ENCODE measurements around the gene TRAPPC5. TPM values are rescaled to one million over a fixed set of nuclear protein-coding genes. Genes with fewer than 3 reads are reported as not detected.
"Not testable (repeated sequence)": the region's sequence is repeated elsewhere in the genome, so short reads cannot be mapped to it uniquely, and the experiment has no call there.

Gene TRAPPC5
- total RNA-seq: 77.0 TPM
- long read RNA-seq, full-length matches to known transcripts: 36 of 37 reads
- long read RNA-seq, partial matches to known transcripts: 0 of 37 reads
- long read RNA-seq, other reads (novel, unspliced or antisense): 1 of 37 reads

- peak; percentile 94 for DNase-seq (ENCODE audit: low spot score)
- intact Hi-C loops (cut with DNase I): loop anchor here (2.0 kb wide), 1 partner anchor 28 kb away; no protein-coding TSS in a partner anchor
Measured at GRCh38 chr19:7680606-7681339, at the start of gene TRAPPC5. Gene TRAPPC5 (plus strand): TSS chr19:7680833. CDS start chr19:7682254, 1,421 bp downstream.

GRCh38 chr19:7631577-7631976 lies 49.1 kb upstream of the TRAPPC5 start:
- intact Hi-C loops (cut with DNase I): no loop called here
- DNase-seq (ENCODE audit: low spot score): no peak

DNA sequence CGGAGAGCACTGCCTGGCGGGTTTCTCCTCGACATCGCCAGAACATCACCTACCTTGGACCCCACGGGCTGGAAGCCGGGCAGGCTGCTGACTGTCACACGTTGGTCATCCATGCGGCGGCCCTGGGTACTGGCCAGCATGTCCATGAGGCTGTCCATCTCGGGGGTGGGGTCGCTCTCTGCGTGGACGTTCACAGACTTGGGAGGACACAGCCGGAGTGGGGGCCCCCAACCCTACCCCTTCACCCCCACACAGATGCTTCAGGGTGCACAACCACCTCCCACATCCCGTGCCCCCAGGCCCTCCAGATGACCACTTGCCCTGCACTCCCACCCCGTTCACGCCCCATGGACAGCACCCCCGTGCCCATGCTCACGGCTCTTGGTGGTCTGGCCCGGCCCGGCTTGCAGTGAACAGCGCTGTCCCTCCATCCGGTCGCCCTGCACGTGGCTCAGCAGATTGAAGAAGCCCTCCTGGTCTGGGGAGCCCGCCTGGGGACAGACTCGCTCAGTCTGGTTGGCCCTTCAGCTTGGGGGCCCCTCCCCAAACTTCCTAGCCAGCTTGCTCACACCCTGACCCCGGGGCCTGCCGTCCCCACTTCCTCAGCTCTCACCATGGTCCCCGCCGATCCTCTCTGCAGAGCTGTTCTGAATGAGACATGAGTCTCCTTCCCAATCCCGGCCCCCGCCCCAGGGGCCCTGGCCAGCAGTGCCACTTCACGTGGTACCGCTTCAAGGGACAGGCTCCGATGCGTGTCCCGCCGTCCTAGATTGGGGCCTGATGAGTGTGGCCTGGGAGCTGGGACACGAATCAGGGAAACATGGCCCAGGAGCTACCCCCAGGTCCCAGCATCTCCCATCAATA lies 48.1 kb upstream of the TRAPPC5 start:
- no peak for DNase-seq (ENCODE audit: low spot score)
- intact Hi-C loops (cut with DNase I): no loop called here

- DNase-seq (ENCODE audit: low spot score): no peak
- intact Hi-C loops (cut with DNase I): no loop called here
Measured at GRCh38 chr19:7633698-7634097, 46.9 kb upstream of the TRAPPC5 start, which contains the start of gene PCP2. Gene PCP2 (minus strand): TSS chr19:7633719. CDS start chr19:7633457, 262 bp downstream.

DNA sequence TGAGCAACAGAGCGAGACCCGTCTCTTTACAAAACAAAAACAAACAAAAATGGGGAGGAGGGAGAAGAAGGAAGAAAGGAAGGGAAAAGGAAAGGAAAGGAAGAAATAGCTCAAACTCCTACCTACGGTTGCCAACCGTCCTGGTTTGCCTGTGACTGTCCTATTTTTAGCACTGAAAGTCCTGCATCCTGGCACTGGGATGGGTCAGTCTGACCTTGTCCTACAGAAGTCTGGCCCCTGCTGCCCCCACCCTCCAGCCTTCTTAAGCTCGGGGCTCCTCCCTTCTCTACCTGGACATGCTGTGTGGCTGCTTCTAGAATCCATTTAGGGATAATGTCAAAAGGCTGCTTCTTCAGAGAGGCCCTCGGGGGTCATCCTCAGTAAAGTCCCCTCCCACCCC lies 45.0 kb upstream of the TRAPPC5 start:
- intact Hi-C loops (cut with DNase I): no loop called here
- no peak for DNase-seq (ENCODE audit: low spot score)

DNA sequence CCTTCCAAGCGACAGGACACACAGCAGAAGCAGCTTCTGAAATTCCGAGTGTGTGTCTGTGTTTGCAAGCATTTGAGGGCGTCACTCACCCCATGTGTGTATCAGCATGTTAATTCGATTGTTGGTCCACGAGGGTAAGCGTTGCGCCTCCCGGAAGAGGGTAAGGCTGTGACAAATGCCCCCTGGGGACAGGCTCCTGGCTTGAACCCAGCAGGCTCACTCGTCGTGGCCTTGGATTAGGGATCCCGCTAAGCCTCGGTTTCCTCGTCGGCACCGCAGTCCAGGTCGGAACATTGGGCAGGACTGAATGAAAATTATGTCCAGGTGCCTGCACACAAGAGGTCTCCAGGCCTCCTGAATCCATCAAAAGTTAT lies 44.3 kb upstream of the TRAPPC5 start:
- no peak for DNase-seq (ENCODE audit: low spot score)
- intact Hi-C loops (cut with DNase I): no loop called here

DNA sequence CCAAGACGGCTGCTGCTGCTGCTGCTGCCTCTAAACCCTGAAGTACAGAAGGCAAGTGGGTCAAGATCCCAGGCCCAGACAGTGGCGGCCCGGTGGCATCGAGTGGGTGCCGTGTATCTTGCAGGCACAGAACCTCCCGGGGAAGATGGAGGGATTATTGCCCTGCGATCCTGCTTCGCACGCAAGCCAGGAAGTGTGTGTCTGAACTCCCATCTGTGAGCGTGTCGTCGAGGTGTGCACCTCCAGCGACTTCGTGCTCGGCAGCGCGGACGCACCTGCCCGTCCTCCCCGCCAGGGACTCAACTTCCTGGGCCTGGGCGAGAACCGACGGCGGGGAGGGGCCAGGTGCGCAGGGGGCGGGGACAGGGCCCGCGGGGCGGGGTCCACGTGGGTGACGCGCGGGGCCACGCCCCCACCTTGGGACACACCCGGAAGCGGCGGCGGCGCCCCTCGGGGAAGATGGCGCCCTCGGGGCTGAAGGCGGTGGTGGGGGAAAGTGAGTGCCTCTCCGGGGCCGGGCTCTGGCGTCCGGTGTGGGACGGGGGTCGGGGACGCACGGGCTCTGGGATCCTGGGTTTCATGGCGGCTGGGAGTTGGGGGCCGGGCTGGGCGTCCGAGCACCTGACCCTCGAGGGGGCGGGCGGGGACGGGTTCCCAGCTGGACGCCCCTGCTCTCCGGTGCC lies 43.8 kb upstream of the TRAPPC5 start, which contains the start of gene STXBP2:
STXBP2 (plus strand) TSS at position 420 of the 683 bp plus-strand sequence; CDS start at position 460, 40 bp downstream.
- peak; percentile 91 for DNase-seq (ENCODE audit: low spot score)
- intact Hi-C loops (cut with DNase I): no loop called here

DNA sequence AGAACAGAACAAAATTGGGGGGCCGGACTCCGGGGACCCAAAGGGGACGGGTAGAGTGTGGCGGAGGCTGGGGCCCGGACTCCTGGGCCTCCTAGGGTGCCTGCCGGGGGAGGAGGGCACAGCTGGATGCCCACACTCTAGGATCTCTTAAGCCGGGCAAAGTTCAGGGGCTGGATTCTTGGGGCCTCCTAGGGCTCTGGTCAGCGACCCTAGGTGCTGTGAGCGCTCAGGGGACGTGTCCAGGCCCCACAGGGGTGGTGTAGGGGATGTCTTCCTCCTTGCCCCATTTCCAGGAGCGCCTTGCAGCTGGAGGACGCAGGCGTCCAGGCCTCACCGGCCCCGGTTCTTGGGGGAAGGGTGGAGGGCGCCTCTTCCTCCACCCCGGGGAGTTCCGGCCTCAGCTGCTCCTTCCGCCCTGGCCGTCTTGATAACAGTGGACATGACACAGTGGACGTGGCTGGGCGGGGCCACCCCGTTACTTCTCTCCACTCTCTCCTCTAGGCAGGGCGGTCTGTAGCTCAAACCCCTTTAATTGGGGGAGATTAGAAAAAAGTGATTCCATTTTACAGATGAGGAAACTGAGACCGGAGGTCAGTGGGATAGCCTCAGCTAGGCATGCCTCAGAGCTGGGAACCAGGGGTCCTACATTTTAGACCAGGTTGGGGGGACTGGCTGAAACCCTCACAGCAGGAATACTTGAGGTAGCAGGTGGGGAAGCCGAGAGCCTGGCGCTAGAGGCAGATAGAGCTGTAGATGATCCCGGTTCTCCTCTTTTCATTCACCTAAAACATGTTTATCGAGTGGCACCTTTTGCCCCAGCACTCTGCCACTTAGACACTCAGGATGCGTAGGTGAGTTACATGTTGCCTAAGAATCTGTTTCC lies 43.0 kb upstream of the TRAPPC5 start:
- peak; percentile 91 for DNase-seq (ENCODE audit: low spot score)
- intact Hi-C loops (cut with DNase I): no loop called here

DNA sequence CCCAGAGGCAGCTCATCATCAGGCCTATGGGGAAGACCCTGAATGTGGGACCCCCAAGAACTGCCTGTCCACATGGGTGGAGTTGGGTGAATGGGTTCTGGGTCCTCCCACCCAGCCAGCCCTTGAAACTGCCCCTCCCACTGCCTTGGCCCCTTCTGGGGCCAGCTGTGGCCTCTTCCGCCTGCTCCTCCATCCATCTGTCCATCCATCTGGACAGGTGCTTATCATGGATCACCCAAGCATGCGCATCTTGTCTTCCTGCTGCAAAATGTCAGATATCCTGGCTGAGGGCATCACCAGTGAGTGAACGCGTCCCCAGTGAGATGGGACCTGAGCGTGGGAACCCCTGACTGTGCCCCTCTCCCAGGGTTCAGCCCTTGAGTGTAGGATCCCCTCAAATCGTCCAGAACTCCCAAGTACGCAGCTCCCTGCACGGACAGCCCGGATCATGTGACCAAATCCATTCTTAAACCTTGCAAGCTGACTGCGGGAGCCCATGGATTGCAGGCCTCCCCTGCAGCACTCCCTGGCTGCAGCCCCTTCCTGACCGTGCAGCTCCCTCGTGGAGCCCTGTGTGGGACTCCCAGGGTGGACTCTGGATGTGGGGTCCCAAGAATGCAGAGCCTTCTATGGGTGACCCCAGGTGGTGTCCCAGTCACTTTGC lies 41.7 kb upstream of the TRAPPC5 start:
- intact Hi-C loops (cut with DNase I): no loop called here
- no peak for DNase-seq (ENCODE audit: low spot score)

DNA sequence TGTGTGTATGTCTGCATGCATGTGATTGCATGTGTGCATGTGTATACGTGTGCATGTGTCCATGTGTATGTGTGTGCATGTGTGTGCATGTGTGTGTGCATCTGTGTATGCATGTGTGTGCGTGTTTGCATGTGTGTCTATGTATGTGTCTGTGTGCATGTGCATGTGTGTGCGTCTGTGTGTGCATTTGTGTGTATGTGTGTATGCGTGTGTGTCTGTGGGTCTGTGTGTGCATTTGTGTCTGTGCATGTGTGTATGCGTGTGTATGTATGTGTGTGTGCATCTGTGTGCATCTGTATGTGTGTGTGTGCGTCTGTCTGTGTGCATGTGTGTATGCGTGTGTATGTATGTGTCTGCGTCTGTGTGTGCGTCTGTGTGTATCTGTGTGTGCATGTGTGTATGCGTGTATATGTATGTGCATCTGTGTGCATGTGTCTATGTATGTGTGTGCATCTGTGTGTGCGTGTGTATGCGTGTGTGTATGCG lies 40.7 kb upstream of the TRAPPC5 start:
- intact Hi-C loops (cut with DNase I): no loop called here

DNA sequence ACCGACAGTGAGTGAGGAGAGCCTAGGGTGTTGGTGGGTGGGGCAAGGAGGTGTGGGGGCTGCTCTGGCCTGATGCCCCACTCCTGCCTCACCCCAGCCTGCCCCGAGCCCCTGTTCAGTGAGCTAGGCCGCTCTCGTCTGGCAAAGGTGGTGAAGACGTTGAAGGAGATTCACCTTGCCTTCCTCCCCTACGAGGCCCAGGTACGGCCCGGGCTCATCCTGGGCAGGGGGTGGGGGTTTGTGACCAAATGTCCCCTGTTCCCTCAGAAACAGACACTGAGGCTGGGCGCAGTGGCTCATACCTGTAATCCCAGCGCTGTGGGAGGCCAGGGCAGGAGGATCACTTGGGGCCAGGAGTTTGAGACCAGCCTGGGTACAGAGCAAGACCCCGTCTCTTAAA lies 39.8 kb upstream of the TRAPPC5 start:
- DNase-seq (ENCODE audit: low spot score): no peak
- intact Hi-C loops (cut with DNase I): no loop called here

More for the DNA sequence above, 40.7 kb upstream of the TRAPPC5 start:
- no peak for DNase-seq (ENCODE audit: low spot score)

GRCh38 chr19:7641290-7642276 lies 39.0 kb upstream of the TRAPPC5 start:
- intact Hi-C loops (cut with DNase I): no loop called here
- no peak for DNase-seq (ENCODE audit: low spot score)

DNA sequence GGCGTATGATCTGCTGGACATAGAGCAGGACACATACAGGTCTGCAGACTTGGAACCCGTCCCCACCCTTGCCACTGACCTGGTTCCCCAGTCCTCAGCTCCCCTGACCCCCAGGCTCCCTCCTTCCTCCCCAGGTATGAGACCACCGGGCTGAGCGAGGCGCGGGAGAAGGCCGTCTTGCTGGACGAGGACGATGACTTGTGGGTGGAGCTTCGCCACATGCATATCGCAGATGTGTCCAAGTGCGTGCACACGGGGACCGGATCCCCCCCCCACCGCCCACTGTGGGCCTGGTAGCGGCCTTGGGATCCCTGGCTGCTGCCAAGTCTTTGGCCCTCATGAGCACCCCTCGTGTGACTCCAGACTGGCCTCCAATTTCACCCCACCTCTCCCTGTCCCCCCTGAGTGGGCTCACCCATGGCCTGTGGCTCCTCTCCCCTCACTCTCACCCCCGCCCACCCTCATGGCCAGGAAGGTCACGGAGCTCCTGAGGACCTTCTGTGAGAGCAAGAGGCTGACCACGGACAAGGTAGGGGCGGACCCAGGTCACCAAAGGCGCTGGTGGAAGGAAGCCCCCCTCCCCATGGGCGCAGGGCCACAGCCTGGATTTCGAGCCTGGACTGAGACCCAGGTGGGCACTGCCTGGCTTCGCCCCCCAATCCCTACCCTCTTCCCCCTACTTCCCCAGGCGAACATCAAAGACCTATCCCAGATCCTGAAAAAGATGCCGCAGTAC lies 38.2 kb upstream of the TRAPPC5 start:
- DNase-seq (ENCODE audit: low spot score): no peak
- intact Hi-C loops (cut with DNase I): no loop called here

DNA sequence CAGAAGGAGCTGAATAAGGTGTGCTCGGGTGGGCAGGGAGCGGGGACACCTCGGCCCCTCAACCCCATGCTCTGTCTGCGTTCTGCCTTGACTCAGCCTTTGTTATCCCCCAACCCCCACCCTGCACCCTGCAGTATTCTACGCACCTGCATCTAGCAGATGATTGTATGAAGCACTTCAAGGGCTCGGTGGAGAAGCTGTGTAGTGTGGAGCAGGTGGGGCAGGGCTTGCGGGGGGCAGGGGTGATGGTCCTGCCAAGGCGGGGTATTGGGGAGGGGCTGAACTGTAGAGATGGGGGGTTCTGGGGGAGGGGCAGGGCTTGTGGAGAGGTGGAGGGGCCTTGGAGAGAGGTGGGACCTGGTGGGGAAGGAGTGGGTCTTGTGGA lies 37.6 kb upstream of the TRAPPC5 start:
- no peak for DNase-seq (ENCODE audit: low spot score)

GRCh38 chr19:7643629-7644549 lies 36.7 kb upstream of the TRAPPC5 start:
- intact Hi-C loops (cut with DNase I); DNase-seq (ENCODE audit: low spot score): not testable (repeated sequence)

More for the DNA sequence above, 37.6 kb upstream of the TRAPPC5 start:
- intact Hi-C loops (cut with DNase I): no loop called here
